HEK293T (cell line): Measurements from ENCODE around the gene APPL2.

Experiments used
- CTCF ChIA-PET: fragments of 350-600 bp; formaldehyde crosslinking; extraction: SDS; loops from one replicate; lab custom pipeline; 2021; ENCODE audit warnings: antibody characterized with exemption, inconsistent platforms; lab: Yijun Ruan, JAX
- POLR2A ChIA-PET: fragments of 350-600 bp; formaldehyde crosslinking; extraction: SDS; loops from one replicate; lab custom pipeline; 2020; ENCODE audit warnings: antibody characterized with exemption, inconsistent platforms; lab: Yijun Ruan, JAX
- DNase-seq: peaks from one replicate; pipeline ENCODE4 v3.0.0; 2012; ENCODE audit warnings: mixed read lengths; ENCODE audit errors: extremely low spot score
- ARNT ChIP-seq: fragments of 450-650 bp; IDR thresholded peaks from 2 replicates; pipeline ENCODE4 v1.6.1; 2017; ENCODE audit warnings: mild to moderate bottlenecking
- BHLHE40 ChIP-seq: fragments of 450-650 bp; IDR thresholded peaks from 2 replicates; pipeline ENCODE4 v1.6.1; 2016; ENCODE audit warnings: mild to moderate bottlenecking, moderate library complexity, borderline replicate concordance
- CTBP1 ChIP-seq: fragments of 450-650 bp; IDR thresholded peaks from 2 replicates; pipeline ENCODE4 v1.6.1; 2016; ENCODE audit warnings: borderline replicate concordance
- ELF4 ChIP-seq: fragments of 450-650 bp; IDR thresholded peaks from 2 replicates; pipeline ENCODE4 v1.6.1; 2017; ENCODE audit warnings: antibody characterized with exemption
- FOXA1 ChIP-seq: fragments of 450-650 bp; IDR thresholded peaks from 2 replicates; pipeline ENCODE4 v1.6.1; 2016; ENCODE audit warnings: mild to moderate bottlenecking
- FOXK2 ChIP-seq: fragments of 450-650 bp; IDR thresholded peaks from 2 replicates; pipeline ENCODE4 v1.6.1; 2016; ENCODE audit warnings: mild to moderate bottlenecking
- FOXM1 ChIP-seq: fragments of 450-650 bp; IDR thresholded peaks from 2 replicates; pipeline ENCODE4 v1.6.1; 2017; ENCODE audit warnings: mild to moderate bottlenecking, borderline replicate concordance
- HDGF ChIP-seq: fragments of 450-650 bp; IDR thresholded peaks from 2 replicates; pipeline ENCODE4 v1.6.1; 2017; ENCODE audit warnings: antibody characterized with exemption, borderline replicate concordance
- L3MBTL2 ChIP-seq: fragments of 450-650 bp; conservative IDR thresholded peaks from 2 replicates; pipeline ENCODE4 v1.6.1; 2016; ENCODE audit warnings: mild to moderate bottlenecking
- LEF1 ChIP-seq: fragments of 450-650 bp; IDR thresholded peaks from 2 replicates; pipeline ENCODE4 v1.6.1; 2017; ENCODE audit warnings: mild to moderate bottlenecking, borderline replicate concordance
- NFRKB ChIP-seq: fragments of 450-650 bp; IDR thresholded peaks from 2 replicates; pipeline ENCODE4 v1.6.1; 2016; ENCODE audit warnings: mild to moderate bottlenecking, moderate library complexity
- SP1 ChIP-seq: fragments of 450-650 bp; IDR thresholded peaks from 2 replicates; pipeline ENCODE4 v1.6.1; 2017
- SUZ12 ChIP-seq: fragments of 450-650 bp; IDR thresholded peaks from 2 replicates; pipeline ENCODE4 v1.6.1; 2016; ENCODE audit warnings: mild to moderate bottlenecking
- TARDBP ChIP-seq: fragments of 450-650 bp; IDR thresholded peaks from 2 replicates; pipeline ENCODE4 v1.6.1; 2016
- ZNF384 ChIP-seq: fragments of 450-650 bp; IDR thresholded peaks from 2 replicates; pipeline ENCODE4 v1.6.1; 2016
- TF ChIP-seq, protein P1 (sequence below): fragments of 450-650 bp; IDR thresholded peaks from 2 replicates; pipeline ENCODE4 v1.6.1; 2016

APPL2 gene

DNA sequence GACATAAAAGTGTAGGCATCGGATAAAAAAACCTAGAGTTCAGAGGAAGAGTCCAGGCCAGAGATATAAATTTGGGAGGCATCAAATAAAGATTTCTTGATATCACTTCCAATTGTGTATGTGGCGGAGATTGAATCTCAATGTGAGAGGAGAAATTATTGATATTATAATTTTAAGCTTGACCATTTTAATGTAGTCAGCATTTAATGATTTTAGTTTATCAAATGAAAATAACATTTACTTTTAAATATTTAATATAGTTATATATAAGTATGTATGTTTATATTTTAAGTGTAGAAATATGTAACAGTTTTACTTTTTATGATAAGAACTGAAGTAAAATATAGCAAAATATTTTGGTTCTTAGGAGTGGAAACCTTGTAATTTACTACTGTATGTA lies 79.7 kb downstream of the APPL2 start:
- POLR2A ChIA-PET, result no interaction called here
- TF ChIP-seq CTBP1 (no peak), SUZ12 (no peak), NFRKB (no peak), ELF4 (no peak), FOXM1 (no peak), FOXA1 (no peak), L3MBTL2 (no peak), FOXK2 (no peak), ZNF384 (no peak), LEF1 (no peak), HDGF (no peak), BHLHE40 (no peak), TARDBP (no peak), ARNT (no peak), SP1 (no peak)
- TF ChIP-seq, protein P1, sequence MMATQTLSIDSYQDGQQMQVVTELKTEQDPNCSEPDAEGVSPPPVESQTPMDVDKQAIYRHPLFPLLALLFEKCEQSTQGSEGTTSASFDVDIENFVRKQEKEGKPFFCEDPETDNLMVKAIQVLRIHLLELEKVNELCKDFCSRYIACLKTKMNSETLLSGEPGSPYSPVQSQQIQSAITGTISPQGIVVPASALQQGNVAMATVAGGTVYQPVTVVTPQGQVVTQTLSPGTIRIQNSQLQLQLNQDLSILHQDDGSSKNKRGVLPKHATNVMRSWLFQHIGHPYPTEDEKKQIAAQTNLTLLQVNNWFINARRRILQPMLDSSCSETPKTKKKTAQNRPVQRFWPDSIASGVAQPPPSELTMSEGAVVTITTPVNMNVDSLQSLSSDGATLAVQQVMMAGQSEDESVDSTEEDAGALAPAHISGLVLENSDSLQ, result no peak
- CTCF ChIA-PET, result no interaction called here

DNA sequence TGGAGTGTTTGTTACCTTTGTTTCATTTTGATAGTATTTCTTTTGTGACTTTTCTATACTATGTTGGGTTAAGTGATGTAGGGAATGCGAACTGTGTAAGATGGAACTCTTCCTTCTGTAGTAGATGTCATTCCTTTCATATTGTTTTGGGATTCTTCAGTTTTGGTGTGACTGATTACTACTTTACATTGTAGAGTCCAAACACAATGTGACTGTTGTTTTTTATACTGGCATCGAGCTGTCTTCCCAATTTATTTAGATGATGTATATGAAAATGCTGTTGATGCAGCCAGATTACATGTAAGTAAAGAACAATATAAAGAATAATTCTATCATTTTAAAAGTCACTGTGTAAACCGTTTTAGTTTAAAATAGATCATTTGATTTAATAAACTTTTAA lies 93.7 kb downstream of the APPL2 start:
- no peak for TF ChIP-seq LEF1
- TF ChIP-seq CTBP1, result no peak
- no peak for TF ChIP-seq ZNF384
- TF ChIP-seq TARDBP, result no peak
- no peak for TF ChIP-seq NFRKB
- TF ChIP-seq FOXM1, result no peak
- TF ChIP-seq SUZ12, result no peak
- no peak for TF ChIP-seq ELF4
- no peak for TF ChIP-seq SP1
- no peak for TF ChIP-seq ARNT
- TF ChIP-seq, protein P1, result no peak
- no peak for TF ChIP-seq FOXK2
- TF ChIP-seq HDGF, result no peak
- no peak for TF ChIP-seq FOXA1
- no peak for DNase-seq
- CTCF ChIA-PET, result no interaction called here
- POLR2A ChIA-PET, result no interaction called here

More for the DNA sequence above, 79.7 kb downstream of the APPL2 start:
- DNase-seq, result no peak

- DNase-seq, result no peak
- TF ChIP-seq ELF4, result no peak
- TF ChIP-seq L3MBTL2, result no peak
- TF ChIP-seq ARNT, result no peak
- TF ChIP-seq FOXK2, result no peak
- TF ChIP-seq SUZ12, result no peak
- no peak for TF ChIP-seq CTBP1
- no peak for TF ChIP-seq FOXM1
- TF ChIP-seq HDGF, result no peak
- no peak for TF ChIP-seq FOXA1
- TF ChIP-seq LEF1, result no peak
- TF ChIP-seq, protein P1, result no peak
- ChIA-PET CTCF (no interaction called here), POLR2A (no interaction called here)
Measured at GRCh38 chr12:105141320-105141922, 94.6 kb downstream of the APPL2 start.

DNA sequence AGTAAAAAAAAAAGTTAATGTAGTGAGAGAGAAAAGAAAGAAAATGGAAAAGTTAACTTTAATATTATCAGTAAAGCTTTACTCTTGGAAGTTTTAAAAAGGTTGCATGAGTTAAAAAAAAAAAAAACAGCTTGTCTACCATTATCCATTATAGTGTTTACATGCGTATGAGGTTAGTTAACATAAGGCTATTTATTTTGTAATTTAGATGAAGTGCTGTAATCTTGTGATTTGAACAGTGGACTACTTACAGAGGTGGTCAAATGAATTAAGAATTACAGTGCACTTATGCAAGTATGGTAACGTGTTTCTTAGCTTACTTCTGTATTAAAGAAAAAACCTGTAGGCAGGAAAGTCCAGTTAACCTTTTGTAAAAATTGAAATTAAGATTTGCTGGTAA lies 97.7 kb downstream of the APPL2 start:
- ChIA-PET CTCF (interaction anchor here (0.6 kb wide), 1 partner anchor 246 kb away, joined by 3 read pairs; no protein-coding TSS in a partner anchor), POLR2A (no interaction called here)
- DNase-seq, result no peak
- TF ChIP-seq FOXK2 (no peak), ARNT (no peak), SUZ12 (no peak), ZNF384 (no peak), CTBP1 (no peak), TARDBP (no peak), FOXM1 (no peak), L3MBTL2 (no peak), NFRKB (no peak), BHLHE40 (no peak), LEF1 (no peak), ELF4 (no peak), SP1 (no peak), FOXA1 (no peak)
- TF ChIP-seq, protein P1, result no peak
